T-cell (primary cell): Measurements from ENCODE around the gene NEK7. TPM values are rescaled to one million over a fixed set of nuclear protein-coding genes. Genes with fewer than 3 reads are reported as not detected.

Experiments used
- ATAC-seq, 4 experiments: fragments of 200-7000 bp in 3 of 4; fragments of 150-1000 bp in 1 of 4; cut with Tn5 transposase; replicated peaks in 1 of 4; 1 replicate in 3 of 4; 2 replicates in 1 of 4; pipeline ENCODE4 v1.10.0; 2021; ENCODE audit warnings: moderate library complexity in 3 of 4, mild to moderate bottlenecking in 2 of 4, moderate number of reproducible peaks in 1 of 4
- CTCF ChIA-PET, 2 donors: fragments of 300-600 bp; sonication (Branson Sonifier 250); formaldehyde crosslinking; loops; one replicate each; lab custom pipeline; 2022; ENCODE audit warnings: antibody characterized with exemption in 2 of 2; lab: Charles Lee
- POLR2A ChIA-PET, 2 donors: fragments of 300-600 bp; sonication (Branson Sonifier 250); formaldehyde crosslinking; loops; one replicate each; lab custom pipeline; 2022; ENCODE audit warnings: antibody characterized with exemption in 2 of 2; lab: Charles Lee
- DNase-seq, 35 experiments: peaks; one replicate each; pipeline versions ENCODE4 v3.0.0 to v3.0.0-alpha.2; 2013 to 2023
- H3K27ac ChIP-seq: one replicate; pipeline ENCODE4 v1.5.1; 2013; ENCODE audit warnings: low read length
- H3K27me3 ChIP-seq, 2 experiments: replicated peaks in 1 of 2; 1 replicate in 1 of 2; 2 replicates in 1 of 2; pipeline versions ENCODE4 v1.6.1 to v1.7.0; 2013; ENCODE audit warnings: low read length in 1 of 2, mixed read lengths in 1 of 2; ENCODE audit not compliant: control insufficient read depth in 2 of 2, insufficient read depth in 2 of 2; ENCODE audit errors: extremely low read depth in 1 of 2
- H3K36me3 ChIP-seq, 2 donors: 1 replicate in 1 of 2; 2 replicates in 1 of 2; pipeline versions ENCODE4 v1.6.1 to v1.7.0; 2013; ENCODE audit warnings: low read length in 1 of 2; ENCODE audit not compliant: control insufficient read depth in 2 of 2, insufficient read depth in 1 of 2; ENCODE audit errors: extremely low read depth in 1 of 2
- H3K4me1 ChIP-seq, 2 experiments: 1 replicate in 1 of 2; 2 replicates in 1 of 2; pipeline versions ENCODE4 v1.6.1 to v1.7.0; 2013; ENCODE audit warnings: low read length in 2 of 2, mixed read lengths in 1 of 2; ENCODE audit not compliant: insufficient read depth in 2 of 2, control insufficient read depth in 1 of 2; ENCODE audit errors: extremely low read depth in 1 of 2
- H3K4me3 ChIP-seq, 2 donors: 1 replicate in 1 of 2; 2 replicates in 1 of 2; pipeline versions ENCODE4 v1.5.1 to v1.7.0; 2013; ENCODE audit warnings: mild to moderate bottlenecking in 2 of 2, low read length in 1 of 2, moderate library complexity in 1 of 2; ENCODE audit not compliant: control insufficient read depth in 1 of 2; ENCODE audit errors: extremely low read depth in 1 of 2
- H3K9me3 ChIP-seq: 2 replicates; pipeline ENCODE4 v1.7.0; 2013
- H3K27ac Mint-ChIP-seq, 2 donors: one replicate each; pipeline ENCODE4 v1.8.0; 2020 to 2021; ENCODE audit warnings: mild to moderate bottlenecking in 2 of 2, mixed read lengths in 2 of 2
- H3K27me3 Mint-ChIP-seq, 2 donors: one replicate each; pipeline ENCODE4 v1.8.0; 2021 to 2022; ENCODE audit warnings: mixed read lengths in 2 of 2
- H3K36me3 Mint-ChIP-seq: one replicate; pipeline ENCODE4 v1.8.0; 2021; ENCODE audit warnings: mixed read lengths
- H3K4me1 Mint-ChIP-seq, 3 donors: one replicate each; pipeline ENCODE4 v1.8.0; 2020 to 2022; ENCODE audit warnings: mixed read lengths in 3 of 3, mild to moderate bottlenecking in 1 of 3
- H3K4me3 Mint-ChIP-seq, 3 donors: one replicate each; pipeline ENCODE4 v1.8.0; 2020 to 2022; ENCODE audit warnings: mild to moderate bottlenecking in 3 of 3, mixed read lengths in 3 of 3, moderate library complexity in 3 of 3
- H3K9me3 Mint-ChIP-seq, 3 donors: one replicate each; pipeline ENCODE4 v1.8.0; 2020 to 2022; ENCODE audit warnings: mixed read lengths in 3 of 3
- WGBS: methylation state at CpG from one replicate; pipeline ENCODE4 v1.1.5; 2013; ENCODE audit warnings: missing lambda C conversion rate; ENCODE audit not compliant: insufficient coverage; 5-methylcytosine and 5-hydroxymethylcytosine counted together
- total RNA-seq, 35 experiments: library from RNA in 6 of 35; stranded (reverse) in 6 of 35; fragments of 120-200 nt in 1 of 35; gene quantifications; one replicate each; pipeline versions ENCODE4 v1.2.1 to v1.2.4 and lab custom pipeline; 2013 to 2026

The NEK7 gene
- total RNA-seq, 5 donors from 2014 or later (not counting 1 experiment from before 2014, with no cell fraction given): 31.8 to 75.4 (median 69.9) TPM

- ChIA-PET CTCF (interaction anchor here in 1 of 2 donors (1.2 kb wide), 1 partner anchor 13 kb away, joined by 3 read pairs; no protein-coding TSS in a partner anchor), POLR2A (no interaction called here)
- H3K36me3 Mint-ChIP-seq: no peaks in the 10 kb centered on the region
- H3K27me3 Mint-ChIP-seq: no peaks in the 10 kb centered on the region
- peaks cover 80 to 90% (median 81%) of the 10 kb centered on the region in 3 donors for H3K4me1 Mint-ChIP-seq
- no peaks in the 10 kb centered on the region for H3K36me3 ChIP-seq
- H3K27ac ChIP-seq: no peak overlapping the region
- peaks cover 2 to 27% of the 10 kb centered on the region in 2 experiments for H3K4me1 ChIP-seq
- H3K4me3 ChIP-seq: no peak overlapping the region
- WGBS: 93% methylated on average over 3 of the region's 3 CpGs
- no peaks in the 10 kb centered on the region for H3K27me3 ChIP-seq
- H3K9me3 ChIP-seq: no peaks in the 10 kb centered on the region
- no peaks in the 10 kb centered on the region for H3K9me3 Mint-ChIP-seq
- peak overlapping the region in 1 of 2 donors; percentile 11 for H3K27ac Mint-ChIP-seq
- no peak for DNase-seq
- no peak for ATAC-seq
- H3K4me3 Mint-ChIP-seq: no peak overlapping the region
These were observed 39.8 kb downstream of the NEK7 start for GRCh38 chr1:198196630-198197029.

GRCh38 chr1:198197285-198197684 lies 40.5 kb downstream of the NEK7 start:
- H3K36me3 ChIP-seq: no peaks in the 10 kb centered on the region
- ChIA-PET CTCF (interaction anchor here in 1 of 2 donors (1.2 kb wide), 1 partner anchor 13 kb away, joined by 3 read pairs; no protein-coding TSS in a partner anchor), POLR2A (no interaction called here)
- Mint-ChIP-seq H3K9me3 (no peaks in the 10 kb centered on the region), H3K36me3 (no peaks in the 10 kb centered on the region), H3K27ac (no peak overlapping the region), H3K4me1 (peaks cover 82 to 90% (median 82%) of the 10 kb centered on the region in 3 donors), H3K4me3 (no peak overlapping the region), H3K27me3 (no peaks in the 10 kb centered on the region)
- DNase-seq: no peak
- H3K27ac ChIP-seq: no peak overlapping the region
- H3K27me3 ChIP-seq: no peaks in the 10 kb centered on the region
- no CpG with 5 or more reads among the region's 1 CpG for WGBS
- no peaks in the 10 kb centered on the region for H3K9me3 ChIP-seq
- ATAC-seq: no peak
- H3K4me1 ChIP-seq: peaks cover 2 to 31% of the 10 kb centered on the region in 2 experiments
- no peak overlapping the region for H3K4me3 ChIP-seq

- no peaks in the 10 kb centered on the region for H3K9me3 ChIP-seq
- no peaks in the 10 kb centered on the region for H3K27me3 Mint-ChIP-seq
- DNase-seq (no peak), ATAC-seq (peak in 1 of 4 experiments; percentile 24)
- POLR2A ChIA-PET: interaction anchor here in 1 of 2 donors (1.0 kb wide), 1 partner anchor 41 kb away, joined by 4 read pairs; no protein-coding TSS in a partner anchor
- peaks cover 4% of the 10 kb centered on the region for H3K36me3 Mint-ChIP-seq
- H3K27ac Mint-ChIP-seq: no peak overlapping the region
- no peaks in the 10 kb centered on the region for H3K27me3 ChIP-seq
- H3K4me1 ChIP-seq: peaks cover 2 to 41% of the 10 kb centered on the region in 2 experiments
- peaks cover 81 to 87% (median 81%) of the 10 kb centered on the region in 3 donors for H3K4me1 Mint-ChIP-seq
- no peak overlapping the region for H3K4me3 ChIP-seq
- H3K9me3 Mint-ChIP-seq: no peaks in the 10 kb centered on the region
- H3K36me3 ChIP-seq: no peaks in the 10 kb centered on the region
- H3K4me3 Mint-ChIP-seq: peak overlapping the region in 1 of 3 donors; percentile 11
- CTCF ChIA-PET: no interaction called here
- H3K27ac ChIP-seq: no peak overlapping the region
These were observed 42.3 kb downstream of the NEK7 start for GRCh38 chr1:198199105-198199504.

- ChIA-PET CTCF (no interaction called here), POLR2A (interaction anchor here in 1 of 2 donors (1.1 kb wide), 1 partner anchor 16 kb away, joined by 3 read pairs; no protein-coding TSS in a partner anchor)
- Mint-ChIP-seq H3K4me3 (peak overlapping the region in 2 of 3 donors; percentile 37 to 46), H3K27me3 (no peaks in the 10 kb centered on the region), H3K27ac (peak overlapping the region in 1 of 2 donors; percentile 33), H3K4me1 (peaks cover 79 to 82% (median 81%) of the 10 kb centered on the region in 3 donors), H3K9me3 (no peaks in the 10 kb centered on the region), H3K36me3 (peaks cover 6% of the 10 kb centered on the region)
- no peak overlapping the region for H3K4me3 ChIP-seq
- H3K27ac ChIP-seq: no peak overlapping the region
- no peaks in the 10 kb centered on the region for H3K27me3 ChIP-seq
- WGBS: 35% methylated on average over 3 of the region's 10 CpGs
- no peaks in the 10 kb centered on the region for H3K36me3 ChIP-seq
- peaks cover 2 to 39% of the 10 kb centered on the region in 2 experiments for H3K4me1 ChIP-seq
- ATAC-seq (no peak), DNase-seq (no peak)
- H3K9me3 ChIP-seq: no peaks in the 10 kb centered on the region
These were observed 45.4 kb downstream of the NEK7 start for GRCh38 chr1:198201956-198202784.

- CTCF ChIA-PET: interaction anchor here in 1 of 2 donors (0.6 kb wide), 1 partner anchor 824 kb away, joined by 5 read pairs; no protein-coding TSS in a partner anchor
- ATAC-seq (no peak), DNase-seq (no peak)
- Histone ChIP-seq H3K4me1 (peaks cover under 1 to 28% of the 10 kb centered on the region in 2 experiments), H3K36me3 (no peaks in the 10 kb centered on the region), H3K4me3 (no peak overlapping the region), H3K9me3 (no peaks in the 10 kb centered on the region), H3K27ac (no peak overlapping the region), H3K27me3 (no peaks in the 10 kb centered on the region)
- Mint-ChIP-seq H3K27ac (no peak overlapping the region), H3K27me3 (no peaks in the 10 kb centered on the region), H3K9me3 (no peaks in the 10 kb centered on the region), H3K4me1 (peaks cover 79 to 83% (median 81%) of the 10 kb centered on the region in 3 donors), H3K4me3 (no peak overlapping the region), H3K36me3 (peaks cover 6% of the 10 kb centered on the region)
- no CpG with 5 or more reads among the region's 1 CpG for WGBS
- POLR2A ChIA-PET: no interaction called here
These were observed 46.6 kb downstream of the NEK7 start for GRCh38 chr1:198203434-198203833.

- ATAC-seq (no peak), DNase-seq (no peak)
- peak overlapping the region in 1 of 2 donors; percentile 23 for H3K27ac Mint-ChIP-seq
- Histone ChIP-seq H3K4me1 (peaks cover 0 to 22% of the 10 kb centered on the region in 2 experiments), H3K36me3 (peaks cover 0 to 3% of the 10 kb centered on the region in 2 donors), H3K9me3 (no peaks in the 10 kb centered on the region), H3K27ac (no peak overlapping the region), H3K4me3 (no peak overlapping the region), H3K27me3 (no peaks in the 10 kb centered on the region)
- ChIA-PET POLR2A (interaction anchor here (0.6 to 0.7 kb wide), 4 partner anchors 12 to 573 kb away, joined by 3 to 7 read pairs (median 4); no protein-coding TSS in a partner anchor), CTCF (no interaction called here)
- H3K36me3 Mint-ChIP-seq: peaks cover 6% of the 10 kb centered on the region
- H3K4me3 Mint-ChIP-seq: no peak overlapping the region
- 100% methylated on average over 3 of the region's 5 CpGs for WGBS
- no peaks in the 10 kb centered on the region for H3K27me3 Mint-ChIP-seq
- no peaks in the 10 kb centered on the region for H3K9me3 Mint-ChIP-seq
- H3K4me1 Mint-ChIP-seq: peaks cover 68 to 69% (median 68%) of the 10 kb centered on the region in 3 donors
These were observed 48.4 kb downstream of the NEK7 start for GRCh38 chr1:198205016-198205684.
